HG03460 (cell line): ENCODE data around the gene ISCA1.

Source experiments
- ATAC-seq: cut with Tn5 transposase; IDR thresholded peaks from one replicate; pipeline ENCODE4 v1.9.1; 2021; ENCODE audit not compliant: unreplicated experiment

The ISCA1 gene

DNA sequence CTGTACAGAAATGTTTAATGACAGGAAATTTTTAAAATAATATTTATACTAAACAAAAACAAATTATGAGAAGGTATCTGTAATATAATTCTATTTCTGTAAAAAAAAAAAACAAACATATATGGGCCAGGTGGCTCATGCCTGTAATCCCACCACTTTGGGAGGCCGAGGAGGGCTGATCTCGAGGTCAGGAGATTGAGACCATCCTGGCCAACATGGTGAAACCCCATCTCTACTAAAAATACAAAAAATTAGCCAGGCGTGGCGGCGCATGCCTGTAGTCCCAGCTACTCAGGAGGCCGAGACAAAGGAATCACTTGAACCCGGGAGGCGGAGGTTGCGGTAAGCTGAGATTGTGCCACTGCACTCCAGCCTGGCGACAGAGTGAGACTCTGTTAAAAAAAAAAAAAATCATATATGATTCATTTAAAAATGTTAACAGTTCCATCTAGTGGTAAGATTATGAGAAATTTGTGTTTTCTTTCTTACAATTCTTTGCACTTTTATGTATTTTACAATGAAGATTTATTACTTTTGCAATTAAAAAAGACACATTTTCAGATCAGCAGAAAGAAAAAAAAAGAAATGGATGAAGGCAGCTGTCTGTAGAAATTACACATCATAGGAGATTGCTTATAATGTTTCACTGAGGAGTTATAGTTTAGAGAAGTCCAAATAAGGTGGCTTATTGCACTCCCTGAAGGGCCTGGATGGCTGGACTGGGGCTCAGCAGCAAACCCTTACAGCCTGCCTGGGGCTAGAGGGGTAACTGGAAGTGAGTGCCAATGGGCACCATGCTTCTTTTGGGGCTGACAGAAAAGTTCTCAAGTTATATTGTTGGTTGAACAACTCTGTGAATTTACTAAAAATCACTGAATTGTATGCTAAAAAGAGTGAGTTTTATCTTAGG lies 43.2 kb downstream of the ISCA1 start:
- ATAC-seq: no peak

DNA sequence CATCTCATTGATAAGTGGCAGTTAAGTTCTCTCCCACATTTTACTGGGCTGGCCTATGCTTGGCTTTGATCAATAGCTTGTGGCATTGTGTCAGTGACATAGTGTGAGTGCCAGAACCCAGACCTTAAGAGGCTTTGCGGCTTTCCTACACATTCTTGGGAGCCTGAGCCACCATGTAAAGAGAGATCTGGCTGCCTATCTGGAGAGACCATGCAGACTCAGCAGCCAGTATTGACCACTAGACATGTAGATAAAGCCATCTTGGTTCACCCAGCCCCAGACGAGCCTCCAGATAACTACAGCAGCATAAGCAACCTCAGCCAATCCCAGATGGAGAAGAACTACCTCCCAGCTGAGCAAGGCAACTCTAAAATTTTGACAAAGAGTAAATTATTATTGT lies 51.5 kb downstream of the ISCA1 start:
- no peak for ATAC-seq

DNA sequence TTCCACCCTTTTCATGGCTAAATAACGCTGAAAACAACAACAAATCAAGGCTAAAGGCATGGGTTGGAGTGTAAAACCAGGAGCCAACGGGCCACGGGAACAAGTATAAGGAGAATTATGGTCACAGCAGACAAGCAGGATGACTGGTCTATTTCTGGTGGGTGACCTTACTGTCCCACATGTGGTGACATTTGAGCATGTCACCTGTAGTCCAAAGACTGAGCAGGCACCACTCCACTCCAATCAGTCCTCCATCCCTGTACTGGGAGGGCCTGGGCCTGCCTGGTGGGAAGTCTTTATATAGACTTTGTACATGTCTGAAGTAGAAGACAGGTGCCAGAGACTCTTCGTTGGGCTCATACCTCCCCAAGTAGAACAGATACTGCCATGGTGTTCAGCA lies 59.7 kb downstream of the ISCA1 start:
- ATAC-seq: no peak

DNA sequence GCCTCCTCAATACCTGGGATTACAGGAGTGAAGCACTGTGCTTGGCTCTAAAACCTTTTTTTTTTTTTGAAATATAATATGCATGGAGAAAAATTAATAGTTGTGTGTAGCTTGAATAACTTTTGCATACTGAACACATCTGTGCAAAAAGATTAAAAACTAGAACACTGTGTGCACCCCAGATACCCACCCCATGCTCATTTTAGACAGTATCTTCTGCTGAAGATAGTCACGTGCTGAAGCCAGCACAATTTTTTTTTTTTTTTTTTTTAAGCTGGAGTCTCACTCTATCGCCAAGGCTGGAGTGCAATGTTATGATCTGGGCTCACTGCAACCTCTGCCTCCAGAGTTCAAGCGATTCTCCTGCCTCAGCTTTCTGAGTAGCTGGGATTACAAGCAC lies 62.7 kb downstream of the ISCA1 start:
- ATAC-seq: no peak

DNA sequence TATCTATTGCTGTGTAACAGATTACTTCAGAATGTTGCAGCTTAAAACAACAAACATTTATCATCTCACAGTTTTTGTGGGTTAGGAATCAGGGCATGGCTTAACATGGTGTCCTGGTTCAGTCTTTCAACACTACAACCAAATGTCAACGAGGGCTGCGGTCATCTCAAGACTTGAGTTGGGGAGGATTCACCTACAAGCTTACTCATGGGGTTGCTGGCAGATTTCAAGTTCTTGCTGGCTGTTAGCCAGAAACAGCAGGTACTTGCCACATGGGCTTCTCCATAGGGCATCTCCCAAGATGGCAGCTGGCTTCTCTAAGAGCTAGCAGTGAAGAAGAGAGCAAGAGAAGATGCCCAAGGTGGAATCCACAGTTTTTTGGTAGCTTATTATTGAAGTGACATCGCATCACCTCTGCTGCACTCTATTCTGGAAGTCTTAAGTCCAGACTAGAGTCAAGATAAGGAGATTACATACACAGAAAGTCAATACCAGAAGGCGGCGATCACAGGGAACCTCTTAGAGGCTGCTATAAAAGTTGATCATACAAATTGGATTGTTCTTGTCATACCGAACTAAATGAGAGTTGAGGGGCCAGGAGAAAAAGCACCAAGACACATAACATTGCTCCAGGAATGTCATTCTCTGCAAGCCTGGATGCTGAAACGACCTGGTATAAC lies 65.1 kb downstream of the ISCA1 start:
- ATAC-seq: no peak
